Measurements from ENCODE around the gene OPA1.

Gene OPA1

GRCh38 chr3:193742628-193743027, 149.6 kb downstream of the OPA1 start:
- H3K27ac ChIP-seq (ENCODE audit: low read depth, low read length), result no peak overlapping the region
- no peaks in the 10 kb centered on the region for H3K9me2 ChIP-seq (replicated peaks; ENCODE audit: control insufficient read depth, low read length)
- peaks cover 6% of the 10 kb centered on the region for H3K4me1 ChIP-seq (ENCODE audit: control insufficient read depth, low read length)
- H3K4me3 ChIP-seq (ENCODE audit: low read length), result no peak overlapping the region
- H3K79me2 ChIP-seq (ENCODE audit: control insufficient read depth, low read length), result no peaks in the 10 kb centered on the region
- no peak for TF ChIP-seq EZH2phosphoT487 (IDR thresholded peaks at IDR 0.05; ENCODE audit: borderline replicate concordance, low read length)
- TF ChIP-seq, protein P1, sequence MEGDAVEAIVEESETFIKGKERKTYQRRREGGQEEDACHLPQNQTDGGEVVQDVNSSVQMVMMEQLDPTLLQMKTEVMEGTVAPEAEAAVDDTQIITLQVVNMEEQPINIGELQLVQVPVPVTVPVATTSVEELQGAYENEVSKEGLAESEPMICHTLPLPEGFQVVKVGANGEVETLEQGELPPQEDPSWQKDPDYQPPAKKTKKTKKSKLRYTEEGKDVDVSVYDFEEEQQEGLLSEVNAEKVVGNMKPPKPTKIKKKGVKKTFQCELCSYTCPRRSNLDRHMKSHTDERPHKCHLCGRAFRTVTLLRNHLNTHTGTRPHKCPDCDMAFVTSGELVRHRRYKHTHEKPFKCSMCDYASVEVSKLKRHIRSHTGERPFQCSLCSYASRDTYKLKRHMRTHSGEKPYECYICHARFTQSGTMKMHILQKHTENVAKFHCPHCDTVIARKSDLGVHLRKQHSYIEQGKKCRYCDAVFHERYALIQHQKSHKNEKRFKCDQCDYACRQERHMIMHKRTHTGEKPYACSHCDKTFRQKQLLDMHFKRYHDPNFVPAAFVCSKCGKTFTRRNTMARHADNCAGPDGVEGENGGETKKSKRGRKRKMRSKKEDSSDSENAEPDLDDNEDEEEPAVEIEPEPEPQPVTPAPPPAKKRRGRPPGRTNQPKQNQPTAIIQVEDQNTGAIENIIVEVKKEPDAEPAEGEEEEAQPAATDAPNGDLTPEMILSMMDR (IDR thresholded peaks at IDR 0.05; ENCODE audit: low read depth, low read length, poor library complexity, severe bottlenecking), result no peak
- no peaks in the 10 kb centered on the region for H3K9me3 ChIP-seq (ENCODE audit: control insufficient read depth, insufficient read depth, low read length)
- no peaks in the 10 kb centered on the region for H3K36me3 ChIP-seq (ENCODE audit: control insufficient read depth, low read length)
- H4K20me1 ChIP-seq (ENCODE audit: control insufficient read depth, insufficient read depth, low read depth, low read length), result no peaks in the 10 kb centered on the region
- H3K27me3 ChIP-seq (ENCODE audit: control insufficient read depth, low read length), result peaks cover 9% of the 10 kb centered on the region
- no peak overlapping the region for H3K4me2 ChIP-seq (ENCODE audit: low read length)
- no peaks in the 10 kb centered on the region for H3F3A ChIP-seq (ENCODE audit: control insufficient read depth, insufficient read depth)

DNA sequence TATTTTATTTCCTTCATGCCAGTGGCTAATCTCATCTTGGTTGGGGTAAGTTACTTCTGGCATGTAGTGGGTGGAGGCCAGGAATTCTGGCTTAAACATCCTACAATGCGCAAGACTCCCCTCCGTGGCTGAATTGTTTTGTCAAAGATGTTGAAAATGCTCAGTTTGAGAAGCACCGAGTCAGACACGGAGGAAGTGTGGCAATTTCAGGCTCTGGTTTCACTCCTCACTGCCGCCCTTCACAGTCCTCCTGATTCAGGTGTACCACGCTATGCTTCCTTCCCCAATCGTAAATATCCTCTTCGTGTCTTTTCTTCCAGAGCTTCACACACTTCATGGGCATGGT, 150.7 kb downstream of the OPA1 start:
- Histone ChIP-seq H3K4me3 (ENCODE audit: low read length) (no peak overlapping the region), H3K79me2 (ENCODE audit: control insufficient read depth, low read length) (no peaks in the 10 kb centered on the region), H4K20me1 (ENCODE audit: control insufficient read depth, insufficient read depth, low read depth, low read length) (no peaks in the 10 kb centered on the region), H3K9me3 (ENCODE audit: control insufficient read depth, insufficient read depth, low read length) (no peaks in the 10 kb centered on the region), H3K27me3 (ENCODE audit: control insufficient read depth, low read length) (peaks cover 15% of the 10 kb centered on the region), H3K4me2 (ENCODE audit: low read length) (peak overlapping the region; percentile 21; the same call in 1 of the 2 replicates), H3K36me3 (ENCODE audit: control insufficient read depth, low read length) (no peaks in the 10 kb centered on the region), H3K9me2 (replicated peaks; ENCODE audit: control insufficient read depth, low read length) (no peaks in the 10 kb centered on the region), H3K4me1 (ENCODE audit: control insufficient read depth, low read length) (peaks cover 6% of the 10 kb centered on the region), H3K27ac (ENCODE audit: low read depth, low read length) (no peak overlapping the region), H3F3A (ENCODE audit: control insufficient read depth, insufficient read depth) (no peaks in the 10 kb centered on the region)
- no peak for TF ChIP-seq EZH2phosphoT487 (IDR thresholded peaks at IDR 0.05; ENCODE audit: borderline replicate concordance, low read length)
- TF ChIP-seq, protein P1 (IDR thresholded peaks at IDR 0.05; ENCODE audit: low read depth, low read length, poor library complexity, severe bottlenecking), result no peak

DNA sequence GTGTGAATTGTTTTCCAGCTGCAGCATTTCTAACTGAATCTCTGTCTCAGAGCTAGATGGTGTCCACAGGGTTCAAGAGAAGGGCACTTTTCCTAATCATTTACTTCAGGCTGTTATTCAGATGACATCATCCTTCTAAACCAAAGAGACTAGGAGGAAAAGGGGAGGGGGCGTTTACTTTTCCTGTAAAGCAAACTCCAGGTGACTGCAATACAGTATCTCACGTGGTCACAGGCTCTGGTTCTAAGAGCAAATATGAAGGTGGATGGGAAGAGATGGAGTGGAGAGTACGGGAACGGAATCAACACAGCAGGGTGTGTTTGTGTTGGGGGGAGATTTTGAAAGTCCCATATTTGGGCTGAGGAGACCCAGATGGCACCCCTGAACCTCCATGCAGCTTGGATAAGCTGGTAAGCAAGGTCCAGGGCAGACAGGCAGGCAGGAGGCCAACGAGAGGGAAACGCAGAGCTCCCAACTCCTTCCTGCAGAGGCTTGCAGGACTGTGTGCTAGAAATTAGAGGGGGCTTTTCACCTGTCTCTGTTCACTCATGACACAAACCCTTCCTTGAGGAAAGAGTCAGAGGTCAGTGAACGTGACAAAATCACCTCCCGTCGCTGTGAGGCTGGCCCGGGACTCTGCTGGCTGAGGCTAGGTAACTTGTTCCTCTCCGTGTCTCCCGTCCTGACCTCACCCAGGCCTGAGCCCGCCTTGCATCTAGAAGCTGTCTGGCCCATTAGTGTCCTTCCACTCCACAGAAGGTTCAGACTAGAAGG, 151.2 kb downstream of the OPA1 start:
- Histone ChIP-seq H3K4me2 (ENCODE audit: low read length) (peak overlapping the region; percentile 21; the same call in 1 of the 2 replicates), H3K27ac (ENCODE audit: low read depth, low read length) (no peak overlapping the region), H3K9me3 (ENCODE audit: control insufficient read depth, insufficient read depth, low read length) (no peaks in the 10 kb centered on the region), H3K27me3 (ENCODE audit: control insufficient read depth, low read length) (peaks cover 16% of the 10 kb centered on the region), H3K4me1 (ENCODE audit: control insufficient read depth, low read length) (peaks cover 6% of the 10 kb centered on the region), H3K36me3 (ENCODE audit: control insufficient read depth, low read length) (no peaks in the 10 kb centered on the region), H3K4me3 (ENCODE audit: low read length) (no peak overlapping the region), H4K20me1 (ENCODE audit: control insufficient read depth, insufficient read depth, low read depth, low read length) (no peaks in the 10 kb centered on the region), H3K79me2 (ENCODE audit: control insufficient read depth, low read length) (no peaks in the 10 kb centered on the region), H3F3A (ENCODE audit: control insufficient read depth, insufficient read depth) (no peaks in the 10 kb centered on the region), H3K9me2 (replicated peaks; ENCODE audit: control insufficient read depth, low read length) (no peaks in the 10 kb centered on the region)
- TF ChIP-seq EZH2phosphoT487 (IDR thresholded peaks at IDR 0.05; ENCODE audit: borderline replicate concordance, low read length), result no peak
- TF ChIP-seq, protein P1 (IDR thresholded peaks at IDR 0.05; ENCODE audit: low read depth, low read length, poor library complexity, severe bottlenecking), result no peak

All from DOHH2 (cell line).